Fibroblast of pulmonary artery (primary cell): Measurements from ENCODE around the gene DLL3.
"Not testable (repeated sequence)": the region's sequence is repeated elsewhere in the genome, so short reads cannot be mapped to it uniquely, and the experiment has no call there.

Experiments
- DNase-seq: peaks from one replicate; pipeline ENCODE4 v3.0.0-alpha.2; 2010; ENCODE audit warnings: low read depth
- H3K4me3 ChIP-seq: replicated peaks from 2 replicates; pipeline ENCODE4 v1.5.1; 2011; ENCODE audit warnings: low read depth, mild to moderate bottlenecking, control low read depth, low read length, moderate library complexity
- TF ChIP-seq, protein P1 (sequence below): IDR thresholded peaks from 2 replicates; pipeline ENCODE4 v1.5.1; 2011; ENCODE audit warnings: mild to moderate bottlenecking, control low read depth, low read length, inconsistent platforms; ENCODE audit errors: missing control alignments

The DLL3 gene, protein sequence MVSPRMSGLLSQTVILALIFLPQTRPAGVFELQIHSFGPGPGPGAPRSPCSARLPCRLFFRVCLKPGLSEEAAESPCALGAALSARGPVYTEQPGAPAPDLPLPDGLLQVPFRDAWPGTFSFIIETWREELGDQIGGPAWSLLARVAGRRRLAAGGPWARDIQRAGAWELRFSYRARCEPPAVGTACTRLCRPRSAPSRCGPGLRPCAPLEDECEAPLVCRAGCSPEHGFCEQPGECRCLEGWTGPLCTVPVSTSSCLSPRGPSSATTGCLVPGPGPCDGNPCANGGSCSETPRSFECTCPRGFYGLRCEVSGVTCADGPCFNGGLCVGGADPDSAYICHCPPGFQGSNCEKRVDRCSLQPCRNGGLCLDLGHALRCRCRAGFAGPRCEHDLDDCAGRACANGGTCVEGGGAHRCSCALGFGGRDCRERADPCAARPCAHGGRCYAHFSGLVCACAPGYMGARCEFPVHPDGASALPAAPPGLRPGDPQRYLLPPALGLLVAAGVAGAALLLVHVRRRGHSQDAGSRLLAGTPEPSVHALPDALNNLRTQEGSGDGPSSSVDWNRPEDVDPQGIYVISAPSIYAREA

GRCh38 chr19:39498798-39499642 is at the start of gene DLL3:
DLL3 (plus strand) TSS chr19:39498947; CDS start chr19:39498975, 28 bp downstream.
- no peak for DNase-seq
- TF ChIP-seq, protein P1, sequence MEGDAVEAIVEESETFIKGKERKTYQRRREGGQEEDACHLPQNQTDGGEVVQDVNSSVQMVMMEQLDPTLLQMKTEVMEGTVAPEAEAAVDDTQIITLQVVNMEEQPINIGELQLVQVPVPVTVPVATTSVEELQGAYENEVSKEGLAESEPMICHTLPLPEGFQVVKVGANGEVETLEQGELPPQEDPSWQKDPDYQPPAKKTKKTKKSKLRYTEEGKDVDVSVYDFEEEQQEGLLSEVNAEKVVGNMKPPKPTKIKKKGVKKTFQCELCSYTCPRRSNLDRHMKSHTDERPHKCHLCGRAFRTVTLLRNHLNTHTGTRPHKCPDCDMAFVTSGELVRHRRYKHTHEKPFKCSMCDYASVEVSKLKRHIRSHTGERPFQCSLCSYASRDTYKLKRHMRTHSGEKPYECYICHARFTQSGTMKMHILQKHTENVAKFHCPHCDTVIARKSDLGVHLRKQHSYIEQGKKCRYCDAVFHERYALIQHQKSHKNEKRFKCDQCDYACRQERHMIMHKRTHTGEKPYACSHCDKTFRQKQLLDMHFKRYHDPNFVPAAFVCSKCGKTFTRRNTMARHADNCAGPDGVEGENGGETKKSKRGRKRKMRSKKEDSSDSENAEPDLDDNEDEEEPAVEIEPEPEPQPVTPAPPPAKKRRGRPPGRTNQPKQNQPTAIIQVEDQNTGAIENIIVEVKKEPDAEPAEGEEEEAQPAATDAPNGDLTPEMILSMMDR: no peak
- H3K4me3 ChIP-seq: peak within 1 kb of the TSS; percentile 27

DNA sequence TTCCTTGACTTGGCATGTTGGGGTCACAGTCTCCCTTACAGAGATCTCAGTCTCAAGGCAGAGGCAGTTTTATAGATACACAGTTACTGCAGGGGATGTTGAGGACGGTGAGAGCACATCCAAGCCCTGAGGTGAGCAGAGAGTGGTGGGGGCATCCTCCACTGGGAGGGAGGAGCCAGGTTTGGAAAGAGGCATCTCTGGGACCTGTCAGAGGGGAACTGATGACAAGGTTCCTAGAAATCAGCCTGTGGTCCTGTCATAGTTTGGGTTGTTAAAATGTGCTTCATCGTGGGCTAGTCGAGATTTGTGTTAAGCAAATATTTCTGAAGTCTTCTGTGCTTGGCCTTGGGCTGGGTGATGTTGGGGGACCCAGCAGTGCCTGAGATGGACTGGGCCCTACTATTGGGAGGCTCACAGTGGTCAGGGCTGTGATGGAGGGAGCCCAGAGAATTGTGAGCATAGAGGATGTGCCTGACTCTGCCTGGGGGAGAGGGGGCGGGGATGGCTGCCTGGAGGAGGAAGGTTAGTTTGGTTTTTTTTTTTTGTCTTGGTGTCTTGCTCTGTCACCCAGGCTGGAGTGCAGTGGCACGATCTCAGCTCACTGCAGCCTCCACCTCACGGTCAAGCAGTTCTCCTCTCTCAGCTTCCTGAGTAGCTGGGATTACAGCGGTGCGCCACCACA is 49.5 kb upstream of the DLL3 start:
- TF ChIP-seq, protein P1: no peak
- no peak overlapping the region for H3K4me3 ChIP-seq
- no peak for DNase-seq

GRCh38 chr19:39451257-39451656 is 47.5 kb upstream of the DLL3 start:
- not testable (repeated sequence) for H3K4me3 ChIP-seq, DNase-seq

GRCh38 chr19:39463403-39463802 is 35.3 kb upstream of the DLL3 start:
- TF ChIP-seq, protein P1: no peak
- H3K4me3 ChIP-seq: no peak overlapping the region
- DNase-seq: no peak

- no peak overlapping the region for H3K4me3 ChIP-seq
- TF ChIP-seq, protein P1: no peak
- no peak for DNase-seq
These were observed 32.6 kb upstream of the DLL3 start for GRCh38 chr19:39465956-39466747.

- H3K4me3 ChIP-seq: no peak overlapping the region
- no peak for DNase-seq
- TF ChIP-seq, protein P1: no peak
These were observed 30.8 kb upstream of the DLL3 start for GRCh38 chr19:39467941-39468340.
